Measurements from ENCODE around the gene COA6.

- no peak for TF ChIP-seq CTCF (IDR thresholded peaks at IDR 0.05)
- no peak for TF ChIP-seq POLR2A (IDR thresholded peaks at IDR 0.05; ENCODE audit: low read depth)
- no peak for TF ChIP-seq POLR2AphosphoS5 (IDR thresholded peaks at IDR 0.05)
Measured at GRCh38 chr1:234408757-234409156, 35.5 kb downstream of the COA6 start.

Data from esophagus muscularis mucosa (tissue), 3 donors.